HepG2 (cell line): Measurements from ENCODE around the gene FHL3. TPM values are rescaled to one million over a fixed set of nuclear protein-coding genes. Genes with fewer than 3 reads are reported as not detected.

Source experiments
- ATAC-seq: fragments of 200-7000 bp; cut with Tn5 transposase; 3 replicates; pipeline ENCODE4 v1.9.1; 2020; ENCODE audit warnings: mild to moderate bottlenecking, moderate library complexity
- BruUV-seq: library from RNA; stranded (reverse); fragments of 400-500 nt; replicated peaks from 2 replicates; lab custom pipeline; 2021; lab: Mats Ljungman, UMichigan
- CTCF ChIA-PET: fragments of 300-600 bp; formaldehyde crosslinking; extraction: SDS; loops from one replicate; lab custom pipeline; 2021; ENCODE audit warnings: low total read pairs, inconsistent platforms, low intra/inter-chr PET ratio; lab: Yijun Ruan, JAX
- POLR2A ChIA-PET: fragments of 350-600 bp; sonication (Branson Sonifier 250); formaldehyde crosslinking; loops from one replicate; lab custom pipeline; 2020; ENCODE audit warnings: antibody characterized with exemption, inconsistent platforms; lab: Yijun Ruan, JAX
- DNase-seq: peaks from one replicate; pipeline ENCODE4 v3.0.0-alpha.2; 2015; ENCODE audit warnings: low spot score
- FAIRE-seq: peaks from 3 replicates; lab custom pipeline; 2011; peaks lifted over from hg19 to GRCh38; lab: Jason Lieb, UNC
- H2AFZ ChIP-seq: one replicate; pipeline ENCODE4 v1.6.1; 2011; ENCODE audit warnings: low read length, inconsistent platforms
- H3K27ac ChIP-seq: fragments of 300-600 bp; 3 replicates; pipeline ENCODE4 v1.8.0; 2011; ENCODE audit warnings: mixed run types, mild to moderate bottlenecking, mixed read lengths, low read length, inconsistent platforms; ENCODE audit not compliant: insufficient read depth; ENCODE audit errors: extremely low read length
- H3K27me3 ChIP-seq, 2 experiments: fragments of 200-600 bp in 1 of 2; 2 replicates in 1 of 2; 3 replicates in 1 of 2; pipeline versions ENCODE4 v1.6.0 to v1.8.0; 2011; ENCODE audit warnings: low read length in 2 of 2, mild to moderate bottlenecking in 2 of 2, moderate library complexity in 2 of 2, inconsistent platforms in 1 of 2; ENCODE audit not compliant: insufficient read depth in 2 of 2, control insufficient read depth in 1 of 2
- H3K36me3 ChIP-seq, 2 experiments: fragments of 200-600 bp in 1 of 2; replicated peaks in 1 of 2; 2 replicates in 1 of 2; 3 replicates in 1 of 2; pipeline versions ENCODE4 v1.5.1 to v1.8.0; 2011; ENCODE audit warnings: low read length in 2 of 2, inconsistent platforms in 1 of 2; ENCODE audit not compliant: insufficient read depth in 2 of 2, control insufficient read depth in 1 of 2
- H3K4me1 ChIP-seq: 2 replicates; pipeline ENCODE4 v1.5.1; 2012; ENCODE audit warnings: low read length, inconsistent platforms; ENCODE audit not compliant: insufficient read depth
- H3K4me2 ChIP-seq: 2 replicates; pipeline ENCODE4 v1.6.0; 2011; ENCODE audit warnings: low read depth, low read length, inconsistent platforms
- H3K4me3 ChIP-seq, 3 experiments: fragments of 200-600 bp in 1 of 3; sonication (generic), shearing (Covaris generic) in 1 of 3; replicated peaks in 1 of 3; 2 replicates each; pipeline ENCODE4 v1.5.1; 2011 to 2016; ENCODE audit warnings: low read length in 3 of 3, inconsistent platforms in 2 of 3, low read depth in 2 of 3, mild to moderate bottlenecking in 2 of 3, control low read depth in 1 of 3, mixed read lengths in 1 of 3; ENCODE audit not compliant: insufficient read depth in 1 of 3
- H3K79me2 ChIP-seq: one replicate; pipeline ENCODE4 v1.6.1; 2011; ENCODE audit warnings: low read length, inconsistent platforms; ENCODE audit not compliant: insufficient read depth
- H3K9ac ChIP-seq: 2 replicates; pipeline ENCODE4 v1.6.0; 2011; ENCODE audit warnings: mild to moderate bottlenecking, low read depth, low read length, inconsistent platforms; ENCODE audit not compliant: insufficient read depth
- H3K9me3 ChIP-seq: 2 replicates; pipeline ENCODE4 v1.5.1; 2012; ENCODE audit warnings: mild to moderate bottlenecking, low read length
- H4K20me1 ChIP-seq: 2 replicates; pipeline ENCODE4 v1.6.0; 2011; ENCODE audit warnings: inconsistent platforms, mild to moderate bottlenecking, low read length, moderate library complexity; ENCODE audit not compliant: insufficient read depth
- AGO1 ChIP-seq: fragments of 200-400 bp; formaldehyde crosslinking; IDR thresholded peaks from 2 replicates; pipeline ENCODE4 v1.6.1; 2017; ENCODE audit warnings: mild to moderate bottlenecking, low read depth, low read length, moderate library complexity; ENCODE audit not compliant: poor library complexity, severe bottlenecking
- DPF2 ChIP-seq: sonication (generic); formaldehyde crosslinking; IDR thresholded peaks from 2 replicates; pipeline ENCODE4 v1.4.0; 2020; ENCODE audit warnings: mild to moderate bottlenecking, low read depth, missing genetic modification reagents, borderline replicate concordance
- POLR2G ChIP-seq: fragments of 200-400 bp; formaldehyde crosslinking; IDR thresholded peaks from 2 replicates; pipeline ENCODE4 v1.6.1; 2018; ENCODE audit warnings: mild to moderate bottlenecking, low read depth, low read length, moderate library complexity
- WGBS: methylation state at CpG from one replicate; pipeline ENCODE4 v1.1.6; 2017; ENCODE audit warnings: low lambda C conversion rate; 5-methylcytosine and 5-hydroxymethylcytosine counted together
- in situ Hi-C: cut with HindIII; loops from 2 replicates; pipeline ENCODE4 v1.10.0; 2017; ENCODE audit warnings: low pct_unique_long_range_greater_than_20kb; ENCODE audit not compliant: extremely low pct_ligation_motif_present
- intact Hi-C: fragments of 100-400 bp; cut with micrococcal nuclease; formaldehyde crosslinking; loops from one replicate; pipeline ENCODE4 v1.10.0; 2022; ENCODE audit not compliant: unreplicated experiment
- polyA plus RNA-seq, 8 experiments: library from polyadenylated mRNA; depleted of rRNA in 3 of 8; stranded (reverse) in 7 of 8; unstranded in 1 of 8; fragments of >200 nt; fragmentation: Illumina TruSeq in 4 of 8; extraction: Trizol in 4 of 8; gene quantifications; 2 replicates each; pipeline versions ENCODE4 v1.2.1 to v1.2.3, GENCODE V29; 2011 to 2016; ENCODE audit warnings: low read depth in 4 of 8, missing spikeins in 1 of 8, mixed read lengths in 1 of 8; ENCODE audit not compliant: insufficient read depth in 1 of 8
- total RNA-seq, 5 experiments: library from RNA; depleted of rRNA; stranded (reverse); fragments of >200 nt; fragmentation: Illumina TruSeq; extraction: Trizol; gene quantifications; 2 replicates each; pipeline ENCODE4 v1.2.3, GENCODE V29; 2016; ENCODE audit warnings: low read depth in 1 of 5

Gene FHL3
- total and polyA plus RNA-seq, 2 of the 13 experiments (the other 11 are each of a cell fraction or from before 2014, with no cell fraction given) = 2.8 to 6.6 TPM

GRCh38 chr1:38025664-38026063 is 20.4 kb upstream of the FHL3 start:
- in situ Hi-C loops = no loop called here
- intact Hi-C loops = no loop called here

GRCh38 chr1:38025233-38025632 is 19.9 kb upstream of the FHL3 start:
- no TSS peak for BruUV-seq
- H3K4me1 ChIP-seq = peaks cover 8% of the 10 kb centered on the region
- H2AFZ ChIP-seq = no peak overlapping the region
- no peaks in the 10 kb centered on the region for H3K9me3 ChIP-seq
- no peak overlapping the region for H3K27ac ChIP-seq
- TF ChIP-seq AGO1 (no peak), POLR2G (peak; percentile 5; the same call in 1 of the 2 replicates)
- no peaks in the 10 kb centered on the region for H4K20me1 ChIP-seq
- no peak for FAIRE-seq
- no peak for DNase-seq
- H3K4me2 ChIP-seq = no peak overlapping the region
- H3K4me3 ChIP-seq = no peak overlapping the region
- in situ Hi-C loops = no loop called here
- CTCF ChIA-PET = no interaction called here
- no peaks in the 10 kb centered on the region for H3K79me2 ChIP-seq
- POLR2A ChIA-PET = interaction anchor here (0.8 kb wide), 1 partner anchor 25 kb away, joined by 3 read pairs; no protein-coding TSS in a partner anchor
- 100% methylated on average over 2 of the region's 2 CpGs for WGBS
- no peak for ATAC-seq
- no peaks in the 10 kb centered on the region for H3K27me3 ChIP-seq
- H3K36me3 ChIP-seq = peaks cover 17 to 47% of the 10 kb centered on the region in 2 experiments
- no peak overlapping the region for H3K9ac ChIP-seq
- intact Hi-C loops = no loop called here

More at GRCh38 chr1:38025664-38026063, 20.4 kb upstream of the FHL3 start:
- H3K4me2 ChIP-seq = no peak overlapping the region
- no peak overlapping the region for H3K27ac ChIP-seq
- ChIA-PET CTCF (no interaction called here), POLR2A (no interaction called here)
- no peak overlapping the region for H3K4me3 ChIP-seq
- TF ChIP-seq POLR2G = 0 out of 2 replicates have a peak, but pooled peaks have one; percentile 5
- no peak for TF ChIP-seq DPF2 (CRISPR knock-in tag)
- H3K27me3 ChIP-seq = no peaks in the 10 kb centered on the region
- DNase-seq (no peak), FAIRE-seq (no peak), ATAC-seq (no peak)
- no peaks in the 10 kb centered on the region for H4K20me1 ChIP-seq
- no peak overlapping the region for H2AFZ ChIP-seq
- 91% methylated on average over 5 of the region's 6 CpGs for WGBS
- peaks cover 12% of the 10 kb centered on the region for H3K4me1 ChIP-seq
- H3K36me3 ChIP-seq = peaks cover 15 to 43% of the 10 kb centered on the region in 2 experiments
- H3K9me3 ChIP-seq = no peaks in the 10 kb centered on the region
- no TSS peak for BruUV-seq
- no peaks in the 10 kb centered on the region for H3K79me2 ChIP-seq
- no peak overlapping the region for H3K9ac ChIP-seq
